HFFc6 (cell line): Measurements from ENCODE around the gene SLC16A4. TPM values are rescaled to one million over a fixed set of nuclear protein-coding genes. Genes with fewer than 3 reads are reported as not detected.

Experiments
- DNase-seq: peaks from one replicate; pipeline ENCODE4 v3.0.0-alpha.2; 2018
- H3K27ac Mint-ChIP-seq: 2 replicates; pipeline ENCODE4 v1.8.0; 2020; ENCODE audit warnings: mild to moderate bottlenecking, mixed read lengths
- H3K27me3 Mint-ChIP-seq: 2 replicates; pipeline ENCODE4 v1.8.0; 2021; ENCODE audit warnings: mild to moderate bottlenecking, moderate library complexity, mixed read lengths; ENCODE audit not compliant: insufficient read depth
- H3K36me3 Mint-ChIP-seq: 2 replicates; pipeline ENCODE4 v1.8.0; 2021; ENCODE audit warnings: low read depth, mixed read lengths
- H3K4me1 Mint-ChIP-seq: 2 replicates; pipeline ENCODE4 v1.8.0; 2020; ENCODE audit warnings: low read depth, mixed read lengths
- H3K4me3 Mint-ChIP-seq: 2 replicates; pipeline ENCODE4 v1.8.0; 2020; ENCODE audit warnings: mild to moderate bottlenecking, moderate library complexity, mixed read lengths
- H3K9me3 Mint-ChIP-seq: 2 replicates; pipeline ENCODE4 v1.8.0; 2020; ENCODE audit warnings: mild to moderate bottlenecking, mixed read lengths
- CTCF ChIP-seq: fragments of 200-600 bp; sonication (generic); IDR thresholded peaks from 2 replicates; pipeline ENCODE4 v1.5.0; 2021; ENCODE audit warnings: antibody characterized with exemption, mild to moderate bottlenecking
- total RNA-seq, 6 experiments: library from RNA; stranded (reverse); fragmentation: NEBNext Ultra II Directional; extraction: Animal tissue kit (Norgen Biotek cat#: 25700); gene quantifications; 2 replicates in 1 of 6; 3 replicates in 5 of 6; pipeline ENCODE4 v1.2.3, GENCODE V29; 2021

The SLC16A4 gene
- total RNA-seq, 6 experiments from 2014 or later, result 14.7 to 25.2 (median 21.5) TPM

- Mint-ChIP-seq H3K36me3 (peaks cover 55% of the 10 kb centered on the region), H3K27ac (no peak overlapping the region), H3K4me1 (peaks cover 29% of the 10 kb centered on the region), H3K9me3 (no peaks in the 10 kb centered on the region), H3K4me3 (no peak overlapping the region), H3K27me3 (no peaks in the 10 kb centered on the region)
- no peak for DNase-seq
- no peak for TF ChIP-seq CTCF
Measured at GRCh38 chr1:110380672-110381283, 10.0 kb downstream of the SLC16A4 start.

- Mint-ChIP-seq H3K9me3 (no peaks in the 10 kb centered on the region), H3K36me3 (peaks cover 27% of the 10 kb centered on the region), H3K4me3 (no peak overlapping the region), H3K27ac (no peak overlapping the region), H3K27me3 (no peaks in the 10 kb centered on the region), H3K4me1 (peaks cover 11% of the 10 kb centered on the region)
- no peak for DNase-seq
- no peak for TF ChIP-seq CTCF
Measured at GRCh38 chr1:110375490-110375889, 15.3 kb downstream of the SLC16A4 start.

GRCh38 chr1:110370827-110371226, 20.0 kb downstream of the SLC16A4 start:
- H3K4me3 Mint-ChIP-seq, result no peak overlapping the region
- H3K9me3 Mint-ChIP-seq, result no peaks in the 10 kb centered on the region
- peak overlapping the region; percentile 66 for H3K27ac Mint-ChIP-seq
- DNase-seq, result peak; percentile 75
- no peaks in the 10 kb centered on the region for H3K27me3 Mint-ChIP-seq
- no peak for TF ChIP-seq CTCF
- peaks cover 23% of the 10 kb centered on the region for H3K4me1 Mint-ChIP-seq
- H3K36me3 Mint-ChIP-seq, result no peaks in the 10 kb centered on the region; the same call in 1 of the 2 replicates

- Mint-ChIP-seq H3K9me3 (no peaks in the 10 kb centered on the region), H3K4me1 (peaks cover 4% of the 10 kb centered on the region; the same call in 1 of the 2 replicates), H3K27me3 (no peaks in the 10 kb centered on the region), H3K27ac (no peak overlapping the region), H3K4me3 (no peak overlapping the region), H3K36me3 (peaks cover 25% of the 10 kb centered on the region)
- TF ChIP-seq CTCF, result no peak
- no peak for DNase-seq
Measured at GRCh38 chr1:110364221-110364620, 26.6 kb downstream of the SLC16A4 start.

- peaks cover 25% of the 10 kb centered on the region for H3K36me3 Mint-ChIP-seq
- no peak for TF ChIP-seq CTCF
- H3K9me3 Mint-ChIP-seq, result no peaks in the 10 kb centered on the region
- peaks cover 4% of the 10 kb centered on the region; the same call in 1 of the 2 replicates for H3K4me1 Mint-ChIP-seq
- H3K27me3 Mint-ChIP-seq, result no peaks in the 10 kb centered on the region
- no peak overlapping the region for H3K4me3 Mint-ChIP-seq
- DNase-seq, result no peak
- H3K27ac Mint-ChIP-seq, result no peak overlapping the region
Measured at GRCh38 chr1:110361856-110362255, 29.0 kb downstream of the SLC16A4 start.
